GM18873 (cell line): ENCODE measurements around the gene ZNF366.

Experiments
- ATAC-seq: cut with Tn5 transposase; IDR thresholded peaks from one replicate; pipeline ENCODE4 v1.9.1; 2021; ENCODE audit warnings: mild to moderate bottlenecking, moderate library complexity, moderate number of reproducible peaks; ENCODE audit not compliant: unreplicated experiment, low FRiP score

Gene ZNF366

GRCh38 chr5:72448368-72448767 lies 58.8 kb downstream of the ZNF366 start:
- ATAC-seq = no peak

- no peak for ATAC-seq
Measured at GRCh38 chr5:72447751-72448150, 59.5 kb downstream of the ZNF366 start.

- ATAC-seq = no peak
Measured at GRCh38 chr5:72445969-72446368, 61.2 kb downstream of the ZNF366 start.

- ATAC-seq = no peak
Measured at GRCh38 chr5:72443883-72444282, 63.3 kb downstream of the ZNF366 start.

GRCh38 chr5:72441862-72442540 lies 65.2 kb downstream of the ZNF366 start:
- ATAC-seq = no peak

GRCh38 chr5:72441094-72441723 lies 66.0 kb downstream of the ZNF366 start:
- no peak for ATAC-seq

- ATAC-seq = no peak
Measured at GRCh38 chr5:72440207-72440638, 67.0 kb downstream of the ZNF366 start.

- no peak for ATAC-seq
Measured at GRCh38 chr5:72439192-72439591, 68.0 kb downstream of the ZNF366 start.

GRCh38 chr5:72438141-72438540 lies 69.1 kb downstream of the ZNF366 start:
- no peak for ATAC-seq

GRCh38 chr5:72436796-72437471 lies 70.3 kb downstream of the ZNF366 start:
- ATAC-seq = no peak

- ATAC-seq = no peak
Measured at GRCh38 chr5:72434781-72435437, 72.3 kb downstream of the ZNF366 start.

- ATAC-seq = no peak
Measured at GRCh38 chr5:72434056-72434780, 73.0 kb downstream of the ZNF366 start.

- ATAC-seq = no peak
Measured at GRCh38 chr5:72433522-72433921, 73.7 kb downstream of the ZNF366 start.

GRCh38 chr5:72428669-72429068 lies 78.5 kb downstream of the ZNF366 start:
- ATAC-seq = no peak

- peak; percentile 55 for ATAC-seq
Measured at GRCh38 chr5:72427488-72428437, 79.4 kb downstream of the ZNF366 start.

GRCh38 chr5:72427016-72427415 lies 80.2 kb downstream of the ZNF366 start:
- ATAC-seq = no peak

GRCh38 chr5:72426019-72426418 lies 81.2 kb downstream of the ZNF366 start:
- no peak for ATAC-seq

GRCh38 chr5:72418271-72418670 lies 88.9 kb downstream of the ZNF366 start:
- ATAC-seq = no peak

- no peak for ATAC-seq
Measured at GRCh38 chr5:72417333-72418062, 89.7 kb downstream of the ZNF366 start.
